ENCODE data around the gene NPHP1. TPM values are rescaled to one million over a fixed set of nuclear protein-coding genes. Genes with fewer than 3 reads are reported as not detected.
"Not testable (repeated sequence)": the region's sequence is repeated elsewhere in the genome, so short reads cannot be mapped to it uniquely, and the experiment has no call there.

The NPHP1 gene
- polyA plus RNA-seq, 6 donors from 2014 or later: 0.59 to 2.1 (median 1.2) TPM; not detected in 1

- no peak overlapping the region for H3K27ac Mint-ChIP-seq
- no peak for DNase-seq
- H3K27me3 Mint-ChIP-seq: peaks cover 51 to 80% (median 76%) of the 10 kb centered on the region in 3 donors
- no peak for ATAC-seq (ENCODE audit: low read depth in 2 of 2)
- no peaks in the 10 kb centered on the region for H3K4me1 Mint-ChIP-seq
- H3K4me3 Mint-ChIP-seq: peak overlapping the region in 1 of 8 donors; percentile 22
- peaks cover 0 to 7% (median 3%) of the 10 kb centered on the region in 7 donors for H3K9me3 Mint-ChIP-seq
- peaks cover 0 to 8% of the 10 kb centered on the region in 2 donors for H3K36me3 Mint-ChIP-seq
Measured at GRCh38 chr2:110116033-110116710, 88.6 kb downstream of the NPHP1 start.

GRCh38 chr2:110115291-110116032, 89.4 kb downstream of the NPHP1 start, which contains the start of gene MALL:
Gene MALL, minus strand, starts transcription at chr2:110115822. Its CDS starts 30 bp downstream, at chr2:110115792.
- peaks cover 48 to 80% (median 78%) of the 10 kb centered on the region in 3 donors for H3K27me3 Mint-ChIP-seq
- peaks cover 0 to 7% (median 3%) of the 10 kb centered on the region in 7 donors for H3K9me3 Mint-ChIP-seq
- ATAC-seq (ENCODE audit: low read depth in 2 of 2) (no peak), DNase-seq (no peak)
- H3K36me3 Mint-ChIP-seq: peaks cover 0 to 8% of the 10 kb centered on the region in 2 donors
- H3K4me1 Mint-ChIP-seq: no peaks in the 10 kb centered on the region
- H3K27ac Mint-ChIP-seq: no peak within 1 kb of the TSS
- H3K4me3 Mint-ChIP-seq: peak within 1 kb of the TSS in 2 of 8 donors; percentile 42 to 45

GRCh38 chr2:110114831-110115255, 90.0 kb downstream of the NPHP1 start:
- Mint-ChIP-seq H3K36me3 (peaks cover 0 to 8% of the 10 kb centered on the region in 2 donors), H3K4me3 (peak overlapping the region in 2 of 8 donors; percentile 42 to 45), H3K9me3 (peaks cover 0 to 11% (median 4%) of the 10 kb centered on the region in 7 donors), H3K27me3 (peaks cover 51 to 84% (median 80%) of the 10 kb centered on the region in 3 donors), H3K4me1 (no peaks in the 10 kb centered on the region), H3K27ac (no peak overlapping the region)
- DNase-seq (no peak), ATAC-seq (ENCODE audit: low read depth in 2 of 2) (no peak)

- Mint-ChIP-seq H3K9me3 (peaks cover 0 to 11% (median 4%) of the 10 kb centered on the region in 7 donors), H3K4me3 (no peak overlapping the region), H3K4me1 (no peaks in the 10 kb centered on the region), H3K27me3 (peaks cover 51 to 82% (median 77%) of the 10 kb centered on the region in 3 donors), H3K36me3 (peaks cover 0 to 8% of the 10 kb centered on the region in 2 donors), H3K27ac (no peak overlapping the region)
- ATAC-seq (ENCODE audit: low read depth in 2 of 2) (no peak), DNase-seq (no peak)
Measured at GRCh38 chr2:110113961-110114591, 90.7 kb downstream of the NPHP1 start.

- Mint-ChIP-seq H3K27me3 (peaks cover 54 to 82% (median 63%) of the 10 kb centered on the region in 3 donors), H3K9me3 (peaks cover 0 to 14% (median 7%) of the 10 kb centered on the region in 7 donors)
- not testable (repeated sequence) for H3K36me3 Mint-ChIP-seq; H3K4me1 Mint-ChIP-seq; H3K4me3 Mint-ChIP-seq; ATAC-seq (ENCODE audit: low read depth in 2 of 2); H3K27ac Mint-ChIP-seq; DNase-seq
Measured at GRCh38 chr2:110108291-110108690, 96.5 kb downstream of the NPHP1 start.

GRCh38 chr2:110107092-110108079, 97.4 kb downstream of the NPHP1 start:
- H3K9me3 Mint-ChIP-seq: peaks cover 0 to 14% (median 6%) of the 10 kb centered on the region in 7 donors
- peaks cover 0 to 6% of the 10 kb centered on the region in 2 donors for H3K36me3 Mint-ChIP-seq
- H3K4me3 Mint-ChIP-seq: no peak overlapping the region
- H3K4me1 Mint-ChIP-seq: no peaks in the 10 kb centered on the region
- ATAC-seq (ENCODE audit: low read depth in 2 of 2): no peak
- no peak overlapping the region for H3K27ac Mint-ChIP-seq
- peaks cover 53 to 82% (median 64%) of the 10 kb centered on the region in 3 donors for H3K27me3 Mint-ChIP-seq
- no peak for DNase-seq

- H3K36me3 Mint-ChIP-seq: peaks cover 0 to 6% of the 10 kb centered on the region in 2 donors
- no peak overlapping the region for H3K4me3 Mint-ChIP-seq
- peaks cover 0 to 14% (median 4%) of the 10 kb centered on the region in 7 donors for H3K9me3 Mint-ChIP-seq
- H3K4me1 Mint-ChIP-seq: no peaks in the 10 kb centered on the region
- peaks cover 46 to 80% (median 64%) of the 10 kb centered on the region in 3 donors for H3K27me3 Mint-ChIP-seq
- no peak overlapping the region for H3K27ac Mint-ChIP-seq
- DNase-seq: no peak
- ATAC-seq (ENCODE audit: low read depth in 2 of 2): no peak
Measured at GRCh38 chr2:110106642-110107041, 98.2 kb downstream of the NPHP1 start.

- ATAC-seq (ENCODE audit: low read depth in 2 of 2): no peak
- no peaks in the 10 kb centered on the region for H3K4me1 Mint-ChIP-seq
- H3K36me3 Mint-ChIP-seq: peaks cover 0 to 6% of the 10 kb centered on the region in 2 donors
- DNase-seq: no peak
- H3K4me3 Mint-ChIP-seq: no peak overlapping the region
- no peak overlapping the region for H3K27ac Mint-ChIP-seq
- H3K9me3 Mint-ChIP-seq: peaks cover 0 to 14% (median 4%) of the 10 kb centered on the region in 7 donors
- peaks cover 42 to 77% (median 60%) of the 10 kb centered on the region in 3 donors for H3K27me3 Mint-ChIP-seq
Measured at GRCh38 chr2:110105608-110106467, 99.0 kb downstream of the NPHP1 start.

GRCh38 chr2:110105183-110105582, 99.6 kb downstream of the NPHP1 start:
- H3K4me1 Mint-ChIP-seq: no peaks in the 10 kb centered on the region
- H3K27me3 Mint-ChIP-seq: peaks cover 40 to 72% (median 60%) of the 10 kb centered on the region in 3 donors
- H3K4me3 Mint-ChIP-seq: no peak overlapping the region
- H3K27ac Mint-ChIP-seq: no peak overlapping the region
- peaks cover 0 to 14% (median 4%) of the 10 kb centered on the region in 7 donors for H3K9me3 Mint-ChIP-seq
- ATAC-seq (ENCODE audit: low read depth in 2 of 2): no peak
- no peak for DNase-seq
- peaks cover 0 to 6% of the 10 kb centered on the region in 2 donors for H3K36me3 Mint-ChIP-seq

GRCh38 chr2:110104025-110104771, 100.6 kb downstream of the NPHP1 start:
- Mint-ChIP-seq H3K27ac (peak overlapping the region in 2 of 6 donors; percentile 55 to 74), H3K4me3 (no peak overlapping the region), H3K27me3 (peaks cover 39 to 65% (median 60%) of the 10 kb centered on the region in 3 donors), H3K4me1 (no peaks in the 10 kb centered on the region), H3K36me3 (peaks cover 0 to 6% of the 10 kb centered on the region in 2 donors), H3K9me3 (peaks cover 0 to 14% (median 4%) of the 10 kb centered on the region in 7 donors)
- no peak for ATAC-seq (ENCODE audit: low read depth in 2 of 2)
- DNase-seq: no peak

Data from naive B cell (primary cell).